NCI-H526 treated with DMSO at 0.1 percent for 48 hours (cell line): ENCODE data around the gene RBM17.
"Not testable (repeated sequence)": the region's sequence is repeated elsewhere in the genome, so short reads cannot be mapped to it uniquely, and the experiment has no call there.

Experiments used
- DNase-seq: peaks from one replicate; lab custom pipeline; 2025; lab: John Stamatoyannopoulos, UW

Gene RBM17

DNA sequence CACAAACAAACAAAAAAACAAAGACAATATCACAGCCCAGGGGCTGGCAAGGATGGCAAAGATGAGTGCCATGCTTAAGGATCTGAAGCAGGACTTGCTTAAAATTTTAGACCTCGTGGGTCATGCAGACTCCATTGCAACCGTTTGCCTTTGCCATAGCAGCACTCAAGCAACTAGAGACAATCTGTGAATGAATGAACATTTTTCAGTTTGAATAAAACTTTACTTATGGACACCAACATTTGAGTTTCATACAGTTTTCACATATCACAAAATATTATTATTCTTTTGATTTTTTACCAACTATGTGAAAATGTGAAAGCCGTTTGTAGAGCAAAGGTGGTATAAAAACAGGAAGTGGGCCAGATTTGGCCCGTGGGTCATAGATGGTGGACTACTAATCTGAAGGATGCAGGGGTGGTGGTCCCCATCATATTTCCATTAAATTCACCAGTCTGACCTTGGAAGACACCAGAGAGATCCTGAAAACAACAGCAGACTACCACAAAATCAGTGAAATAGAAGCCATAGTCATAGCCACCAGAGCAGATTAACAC, 8.3 kb upstream of the RBM17 start:
- DNase-seq, result no peak

- DNase-seq, result no peak
Measured at GRCh38 chr10:6082496-6083395, 6.1 kb upstream of the RBM17 start.

- DNase-seq, result no peak
Measured at GRCh38 chr10:6083523-6084475, 5.0 kb upstream of the RBM17 start.

DNA sequence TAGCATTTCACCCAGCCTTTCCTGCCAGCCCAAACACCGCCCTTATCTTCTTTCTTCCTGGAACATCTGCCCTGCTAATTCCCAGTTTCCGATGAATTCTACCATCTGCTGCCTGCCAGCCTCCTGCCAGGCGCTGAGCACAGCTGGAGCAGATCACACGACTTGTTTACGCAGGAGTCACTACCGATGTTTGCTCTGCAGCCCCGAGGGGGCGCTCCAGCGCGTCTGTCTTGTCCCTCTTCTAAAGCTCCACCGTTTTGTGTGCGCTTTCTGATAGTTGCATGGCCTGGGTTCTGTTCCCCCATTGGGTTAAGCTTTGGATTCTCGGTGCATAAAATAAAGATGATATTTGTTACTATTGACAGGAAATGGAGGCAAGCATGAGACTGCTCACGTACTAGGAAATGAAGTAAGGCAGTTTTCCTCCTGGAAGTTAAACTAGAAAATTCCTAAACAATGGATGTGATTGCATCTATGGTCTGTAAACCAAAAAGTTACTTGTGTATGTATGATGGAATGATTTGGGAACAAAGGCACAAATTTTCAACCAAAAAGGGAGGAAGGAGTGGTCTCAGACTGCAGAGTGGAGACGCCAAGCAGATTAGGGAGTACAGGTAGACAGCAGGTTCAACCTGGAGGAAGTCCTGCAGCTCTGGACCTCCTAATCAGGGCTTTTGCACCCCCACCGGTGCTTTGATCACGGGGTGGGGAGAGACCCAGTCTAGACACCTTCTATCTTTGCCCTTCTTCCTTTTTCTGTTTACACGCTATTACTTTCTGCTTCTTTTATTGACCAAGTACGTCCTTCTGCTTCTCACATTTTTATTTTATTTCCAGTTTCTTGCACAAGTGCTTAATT, 2.2 kb upstream of the RBM17 start:
- peak; percentile 56 for DNase-seq

- no peak for DNase-seq
Measured at GRCh38 chr10:6089334-6090219, 743 bp downstream of the RBM17 start.

- DNase-seq, result no peak
Measured at GRCh38 chr10:6091630-6092029, 2.8 kb downstream of the RBM17 start.

DNA sequence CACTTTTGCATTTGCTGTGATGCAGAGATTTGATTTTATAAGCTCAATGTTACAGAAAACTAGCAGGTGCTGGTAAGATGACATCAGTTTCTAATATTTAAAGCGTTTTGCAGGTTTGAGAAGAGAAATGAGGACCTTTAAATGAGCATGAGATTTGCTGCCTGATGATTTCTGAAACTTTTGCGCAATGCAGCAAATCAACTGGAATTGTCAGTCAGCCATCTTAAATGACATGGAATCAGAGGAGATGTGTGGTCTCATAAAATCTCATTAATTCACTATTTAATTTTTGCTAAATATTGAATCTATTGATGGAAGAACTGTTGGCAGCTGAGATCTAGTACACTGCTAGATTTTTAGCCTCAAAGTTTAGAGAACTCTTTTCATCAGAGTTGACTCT, 3.9 kb downstream of the RBM17 start:
- no peak for DNase-seq

- no peak for DNase-seq
Measured at GRCh38 chr10:6095810-6096570, 7.2 kb downstream of the RBM17 start.

DNA sequence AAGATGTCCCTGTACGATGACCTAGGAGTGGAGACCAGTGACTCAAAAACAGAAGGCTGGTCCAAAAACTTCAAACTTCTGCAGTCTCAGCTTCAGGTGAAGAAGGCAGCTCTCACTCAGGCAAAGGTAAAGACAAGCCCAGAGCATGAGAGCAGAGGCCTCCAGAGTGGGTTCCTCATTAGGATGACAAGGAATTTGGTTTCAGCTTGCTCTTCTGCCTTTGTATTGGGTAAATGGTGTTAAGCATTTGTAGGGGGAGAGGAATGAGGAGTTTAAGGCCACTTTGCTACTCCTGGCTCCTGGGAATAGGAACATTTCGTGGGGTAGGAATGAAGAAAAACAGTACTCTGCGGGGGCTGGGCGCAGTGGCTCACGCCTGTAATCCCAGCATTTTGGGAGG, 8.2 kb downstream of the RBM17 start:
- DNase-seq, result no peak

GRCh38 chr10:6098156-6098555, 9.3 kb downstream of the RBM17 start:
- no peak for DNase-seq

DNA sequence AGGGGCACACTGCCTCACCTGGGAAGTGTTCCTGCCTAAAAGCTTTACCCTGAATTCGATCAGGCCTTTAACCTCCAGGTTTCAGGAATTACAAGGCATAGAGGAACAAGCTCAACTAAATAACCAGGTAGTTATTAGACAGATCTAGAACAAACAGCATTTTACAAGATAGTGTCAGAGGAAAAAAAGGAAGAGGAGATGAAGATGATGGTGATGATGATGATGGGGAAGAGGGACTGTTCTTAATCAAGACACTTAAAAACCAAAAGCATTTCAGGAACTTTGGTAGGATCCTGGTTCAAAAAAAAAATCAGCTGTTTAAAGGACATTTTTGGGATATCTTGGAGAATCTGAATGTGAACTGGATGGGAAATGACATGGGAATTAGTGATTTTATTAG, 11.5 kb downstream of the RBM17 start:
- no peak for DNase-seq

DNA sequence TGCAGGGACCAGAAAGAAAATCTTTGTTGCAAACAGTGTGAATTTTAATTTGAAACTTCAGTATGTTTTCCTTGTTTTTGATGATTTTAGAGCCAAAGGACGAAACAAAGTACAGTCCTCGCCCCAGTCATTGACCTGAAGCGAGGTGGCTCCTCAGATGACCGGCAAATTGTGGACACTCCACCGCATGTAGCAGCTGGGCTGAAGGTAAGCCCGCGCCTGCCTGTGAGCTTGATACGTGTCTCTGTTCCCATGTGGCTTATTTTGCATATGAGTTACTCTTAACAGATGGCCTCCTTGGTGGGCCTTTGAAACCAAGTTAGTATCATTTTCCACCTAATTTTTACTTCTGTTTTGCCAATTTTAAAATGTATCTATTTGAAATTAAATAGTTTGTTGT, 12.3 kb downstream of the RBM17 start:
- no peak for DNase-seq

- DNase-seq, result no peak
Measured at GRCh38 chr10:6102128-6102527, 13.3 kb downstream of the RBM17 start.

GRCh38 chr10:6103591-6103990, 14.8 kb downstream of the RBM17 start:
- no peak for DNase-seq

- not testable (repeated sequence) for DNase-seq
Measured at GRCh38 chr10:6107616-6108015, 18.8 kb downstream of the RBM17 start.

DNA sequence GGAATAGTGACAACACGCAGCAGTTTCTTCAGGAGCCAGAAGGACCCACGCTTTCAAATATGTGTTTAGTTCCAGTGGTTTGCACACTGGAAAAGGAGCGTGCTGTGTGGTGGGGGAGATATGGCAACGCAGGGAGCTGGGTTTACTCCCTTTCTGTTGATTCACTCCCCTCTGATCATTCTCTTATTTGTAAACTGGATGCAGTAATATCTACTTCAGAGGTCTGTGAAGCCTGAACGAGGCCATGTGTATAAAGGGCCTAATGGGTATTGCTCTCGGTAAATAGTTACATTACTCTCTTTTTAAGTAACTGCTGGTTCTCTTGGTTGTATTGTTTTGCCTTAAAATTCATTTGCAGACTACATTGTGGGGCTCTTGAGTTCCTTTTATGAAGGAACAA, 19.2 kb downstream of the RBM17 start:
- no peak for DNase-seq

DNA sequence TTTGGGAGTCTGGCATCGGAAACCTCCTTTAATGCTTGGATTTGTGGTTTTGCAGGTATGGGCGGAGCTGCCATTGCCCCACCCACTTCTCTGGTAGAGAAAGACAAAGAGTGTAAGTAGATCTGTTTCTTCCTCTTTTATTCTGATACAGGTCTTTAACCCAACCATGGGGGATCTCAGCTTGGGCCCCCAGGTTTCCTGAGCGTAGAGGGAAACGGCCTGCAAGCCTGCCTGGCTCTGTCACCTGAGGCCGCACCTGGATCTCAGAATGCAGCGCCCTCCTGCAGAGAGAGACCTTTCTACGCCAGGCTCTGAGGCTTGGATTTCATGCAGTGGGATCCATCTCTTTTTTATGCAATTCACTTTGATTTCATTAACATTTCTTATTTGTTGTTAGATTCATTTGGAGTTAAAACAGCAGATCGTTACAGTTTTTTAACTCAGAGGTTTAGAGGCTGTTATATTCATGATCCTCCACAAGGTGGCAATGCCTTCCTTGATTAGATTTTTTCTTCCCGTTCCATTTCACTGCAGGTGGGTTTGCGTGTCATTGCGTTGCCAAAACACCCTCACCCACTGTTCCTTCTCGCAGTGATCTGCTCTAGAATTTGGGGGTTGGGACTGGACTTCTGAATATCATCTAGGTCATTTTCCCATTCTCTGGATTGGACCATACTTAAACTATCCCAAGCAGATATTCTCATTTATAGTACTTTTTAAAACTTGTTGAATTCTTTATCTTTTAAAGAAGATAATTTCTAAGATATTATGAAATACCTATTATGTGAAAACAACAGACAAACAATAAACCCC, 20.0 kb downstream of the RBM17 start:
- peak; percentile 10 for DNase-seq

- no peak for DNase-seq
Measured at GRCh38 chr10:6109444-6109775, 20.6 kb downstream of the RBM17 start.

DNA sequence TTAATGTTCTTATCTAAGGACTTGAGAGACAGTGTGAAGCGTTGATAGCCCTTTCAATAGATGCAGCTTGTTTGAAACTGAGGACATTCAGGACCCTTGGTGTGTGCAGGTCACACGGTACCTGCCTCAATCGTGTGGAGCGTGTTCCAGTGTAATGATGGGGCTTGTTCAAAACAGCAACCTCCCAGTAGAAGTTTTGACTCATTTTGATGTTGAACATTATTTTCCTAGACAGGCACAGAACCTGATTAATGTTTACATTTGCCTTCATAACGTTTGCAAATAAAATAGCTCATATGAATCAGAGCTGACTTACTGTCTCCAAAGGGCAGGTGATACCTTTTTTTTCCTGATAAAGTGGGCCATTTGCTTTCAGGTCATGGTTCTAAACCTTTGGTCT, 21.3 kb downstream of the RBM17 start:
- no peak for DNase-seq
